RWPE2 (cell line): ENCODE measurements around the gene LSM14B.

ENCODE experiments used
- ATAC-seq: fragments of 200-7000 bp; cut with Tn5 transposase; 3 replicates; pipeline ENCODE4 v1.9.1; 2021; ENCODE audit warnings: low read depth
- DNase-seq: peaks from one replicate; pipeline ENCODE4 v3.0.0-alpha.2; 2020; ENCODE audit warnings: low spot score
- H3K27ac ChIP-seq: fragments of 450-650 bp; 2 replicates; pipeline ENCODE4 v1.5.1; 2017; ENCODE audit warnings: mild to moderate bottlenecking; ENCODE audit not compliant: poor library complexity, severe bottlenecking
- H3K27me3 ChIP-seq: fragments of 250-450 bp; sonication (Bioruptor Pico); 2 replicates; pipeline ENCODE4 v1.5.1; 2021; ENCODE audit warnings: mild to moderate bottlenecking, moderate library complexity; ENCODE audit not compliant: insufficient read depth, poor library complexity, severe bottlenecking
- H3K36me3 ChIP-seq: fragments of 250-450 bp; sonication (Bioruptor Pico); 2 replicates; pipeline ENCODE4 v1.5.1; 2020; ENCODE audit warnings: low read depth, mild to moderate bottlenecking, moderate library complexity
- H3K4me1 ChIP-seq: fragments of 250-450 bp; sonication (Bioruptor Pico); 2 replicates; pipeline ENCODE4 v1.5.1; 2021; ENCODE audit warnings: mild to moderate bottlenecking, moderate library complexity; ENCODE audit not compliant: insufficient read depth, poor library complexity, severe bottlenecking
- H3K4me3 ChIP-seq: fragments of 250-450 bp; sonication (Bioruptor Pico); 2 replicates; pipeline ENCODE4 v1.5.1; 2021; ENCODE audit warnings: mild to moderate bottlenecking, moderate library complexity; ENCODE audit not compliant: severe bottlenecking
- H3K9me3 ChIP-seq: fragments of 250-450 bp; sonication (Bioruptor Pico); 2 replicates; pipeline ENCODE4 v1.5.1; 2021; ENCODE audit warnings: mild to moderate bottlenecking, moderate library complexity; ENCODE audit not compliant: severe bottlenecking
- TF ChIP-seq, protein P1 (sequence below): fragments of 450-650 bp; IDR thresholded peaks from one replicate; pipeline ENCODE4 v1.5.1; 2017; ENCODE audit warnings: mild to moderate bottlenecking, moderate library complexity; ENCODE audit not compliant: poor library complexity, severe bottlenecking

Gene LSM14B

DNA sequence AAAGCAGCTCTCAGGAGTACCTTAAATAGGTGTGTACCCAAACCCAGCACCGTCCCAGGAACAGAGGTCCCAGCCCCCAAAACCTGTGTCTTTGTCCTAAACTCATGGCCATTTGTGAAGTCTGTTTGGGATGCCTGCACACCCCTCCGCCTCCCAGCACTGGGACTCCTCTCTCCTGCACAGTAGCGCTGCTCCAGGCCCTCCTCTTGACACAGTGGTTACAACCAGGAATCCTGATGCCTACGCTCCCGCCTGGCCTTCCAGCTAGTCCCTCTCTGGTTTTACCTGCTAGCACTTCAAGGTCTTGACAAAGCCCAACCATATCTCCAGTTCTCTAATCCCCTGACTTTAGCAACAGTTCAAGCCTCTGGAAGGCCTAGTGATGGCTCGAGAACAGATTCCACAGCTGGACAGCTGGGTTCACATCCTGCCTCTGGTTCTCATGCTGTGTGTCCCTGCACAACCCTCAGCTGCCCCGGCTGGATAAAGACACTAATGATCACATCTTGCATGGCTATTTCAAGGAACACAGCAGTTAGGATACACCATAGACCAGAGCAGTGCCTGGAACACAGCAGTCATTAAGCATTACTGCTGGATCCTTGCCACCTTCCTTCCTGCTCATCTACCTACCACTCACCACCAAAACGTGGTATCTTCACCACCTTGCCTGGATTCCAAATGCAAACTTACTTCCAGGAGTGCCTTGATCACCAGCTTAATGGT lies 15.4 kb downstream of the LSM14B start:
- TF ChIP-seq, protein P1, sequence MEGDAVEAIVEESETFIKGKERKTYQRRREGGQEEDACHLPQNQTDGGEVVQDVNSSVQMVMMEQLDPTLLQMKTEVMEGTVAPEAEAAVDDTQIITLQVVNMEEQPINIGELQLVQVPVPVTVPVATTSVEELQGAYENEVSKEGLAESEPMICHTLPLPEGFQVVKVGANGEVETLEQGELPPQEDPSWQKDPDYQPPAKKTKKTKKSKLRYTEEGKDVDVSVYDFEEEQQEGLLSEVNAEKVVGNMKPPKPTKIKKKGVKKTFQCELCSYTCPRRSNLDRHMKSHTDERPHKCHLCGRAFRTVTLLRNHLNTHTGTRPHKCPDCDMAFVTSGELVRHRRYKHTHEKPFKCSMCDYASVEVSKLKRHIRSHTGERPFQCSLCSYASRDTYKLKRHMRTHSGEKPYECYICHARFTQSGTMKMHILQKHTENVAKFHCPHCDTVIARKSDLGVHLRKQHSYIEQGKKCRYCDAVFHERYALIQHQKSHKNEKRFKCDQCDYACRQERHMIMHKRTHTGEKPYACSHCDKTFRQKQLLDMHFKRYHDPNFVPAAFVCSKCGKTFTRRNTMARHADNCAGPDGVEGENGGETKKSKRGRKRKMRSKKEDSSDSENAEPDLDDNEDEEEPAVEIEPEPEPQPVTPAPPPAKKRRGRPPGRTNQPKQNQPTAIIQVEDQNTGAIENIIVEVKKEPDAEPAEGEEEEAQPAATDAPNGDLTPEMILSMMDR = no peak
- no peak overlapping the region for H3K4me3 ChIP-seq
- ATAC-seq = no peak

DNA sequence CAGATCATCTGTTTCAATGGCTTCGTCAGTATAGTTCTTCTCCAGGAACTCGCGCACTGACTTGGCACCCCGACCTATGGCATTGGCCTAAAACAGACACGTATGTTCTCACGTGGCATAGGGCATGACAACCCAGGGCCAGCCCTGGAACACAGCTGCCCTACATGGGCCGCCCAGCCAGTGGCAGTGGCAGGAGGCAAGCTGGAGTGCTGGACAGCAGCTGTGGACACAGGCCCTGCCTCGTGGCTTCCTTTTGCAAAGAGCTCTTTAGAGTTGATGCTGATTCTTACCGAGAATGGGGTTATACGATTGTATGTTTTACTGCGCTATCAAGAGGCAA lies 15.9 kb downstream of the LSM14B start:
- no peak for DNase-seq
- TF ChIP-seq, protein P1 = no peak
- no peaks in the 10 kb centered on the region for H3K9me3 ChIP-seq
- H3K4me3 ChIP-seq = no peak overlapping the region
- peaks cover 84% of the 10 kb centered on the region for H3K36me3 ChIP-seq
- no peaks in the 10 kb centered on the region for H3K27me3 ChIP-seq
- peaks cover 5% of the 10 kb centered on the region for H3K4me1 ChIP-seq
- ATAC-seq = no peak
- H3K27ac ChIP-seq = no peak overlapping the region

More for the DNA sequence above, 15.4 kb downstream of the LSM14B start:
- Histone ChIP-seq H3K27me3 (no peaks in the 10 kb centered on the region), H3K4me1 (peaks cover 5% of the 10 kb centered on the region), H3K36me3 (peaks cover 89% of the 10 kb centered on the region), H3K27ac (no peak overlapping the region), H3K9me3 (no peaks in the 10 kb centered on the region)
- DNase-seq = no peak

DNA sequence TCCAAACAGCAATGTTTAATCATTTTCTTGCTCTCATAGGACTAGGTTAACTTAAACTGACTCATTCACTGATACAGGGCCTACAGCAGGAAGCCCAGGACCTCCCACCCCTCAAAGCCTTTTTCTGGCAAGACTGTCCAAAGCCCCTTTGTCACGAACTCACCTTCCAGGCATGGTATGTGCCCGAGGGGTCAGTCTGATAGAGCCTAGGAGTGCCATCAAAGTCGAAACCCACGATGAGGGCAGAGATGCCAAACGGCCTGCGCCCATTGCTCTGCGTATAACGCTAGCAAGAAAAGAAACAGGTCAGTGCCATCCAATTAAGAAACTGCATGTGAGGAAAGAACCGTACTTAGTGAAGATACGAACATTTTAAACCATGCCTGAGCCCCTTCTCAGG lies 16.6 kb downstream of the LSM14B start:
- H3K27me3 ChIP-seq = no peaks in the 10 kb centered on the region
- H3K4me3 ChIP-seq = no peak overlapping the region
- H3K9me3 ChIP-seq = no peaks in the 10 kb centered on the region
- H3K27ac ChIP-seq = no peak overlapping the region
- TF ChIP-seq, protein P1 = no peak
- peaks cover 5% of the 10 kb centered on the region for H3K4me1 ChIP-seq
- ATAC-seq (no peak), DNase-seq (no peak)
- peaks cover 76% of the 10 kb centered on the region for H3K36me3 ChIP-seq

DNA sequence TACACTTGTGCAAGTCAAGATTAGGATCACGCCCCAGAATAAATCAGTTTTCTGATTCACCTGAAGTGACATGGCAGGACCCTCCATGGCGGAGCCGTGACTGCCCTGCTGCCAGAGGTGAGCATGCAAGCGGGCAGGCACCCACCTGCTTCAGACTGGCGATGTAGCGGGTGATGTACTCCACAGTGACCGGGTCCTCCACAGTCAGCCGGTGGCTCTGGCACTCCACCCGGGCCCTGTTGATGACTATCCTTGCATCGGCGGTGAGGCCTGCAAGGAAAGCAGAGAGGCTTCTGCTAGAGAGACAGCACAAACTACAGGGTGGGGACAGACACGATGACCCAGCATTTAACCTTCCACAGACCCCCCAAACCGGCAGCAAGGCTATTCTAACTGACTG lies 17.4 kb downstream of the LSM14B start:
- Histone ChIP-seq H3K9me3 (no peaks in the 10 kb centered on the region), H3K27me3 (no peaks in the 10 kb centered on the region), H3K4me3 (no peak overlapping the region), H3K36me3 (peaks cover 73% of the 10 kb centered on the region), H3K4me1 (peaks cover 7% of the 10 kb centered on the region), H3K27ac (no peak overlapping the region)
- TF ChIP-seq, protein P1 = no peak
- ATAC-seq (no peak), DNase-seq (peak; percentile 85)

DNA sequence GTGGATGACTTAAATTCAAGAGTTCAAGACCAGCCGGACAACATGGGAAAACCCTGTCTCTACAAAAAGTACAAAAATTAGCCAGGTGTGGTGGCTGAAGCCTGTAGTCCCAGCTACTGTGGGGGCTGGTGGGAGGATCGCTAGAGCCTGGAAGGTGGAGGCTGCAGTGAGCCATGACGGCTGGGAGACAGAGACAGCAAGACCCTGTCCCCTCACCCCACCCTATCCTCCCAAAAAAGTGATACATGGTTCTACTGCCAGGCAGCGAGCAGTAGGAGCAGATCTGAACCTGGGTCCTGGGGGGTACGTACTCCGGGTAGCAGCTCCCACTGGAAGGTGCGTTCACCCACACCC lies 18.7 kb downstream of the LSM14B start:
- DNase-seq (no peak), ATAC-seq (no peak)
- Histone ChIP-seq H3K27me3 (no peaks in the 10 kb centered on the region), H3K4me1 (peaks cover 14% of the 10 kb centered on the region), H3K36me3 (peaks cover 70% of the 10 kb centered on the region), H3K4me3 (no peak overlapping the region), H3K9me3 (no peaks in the 10 kb centered on the region), H3K27ac (peak overlapping the region; percentile 76)
- TF ChIP-seq, protein P1 = no peak
